ENCODE results near the gene DYRK3. TPM values are rescaled to one million over a fixed set of nuclear protein-coding genes. Genes with fewer than 3 reads are reported as not detected.
A peak's percentile ranks its signal among the peaks of the same experiment; 100 is the strongest.
"Not testable (repeated sequence)": the region's sequence is repeated elsewhere in the genome, so short reads cannot be mapped to it uniquely, and the experiment has no call there.

Gene DYRK3
- total RNA-seq, 2 experiments from 2014 or later, result 9.5 to 12.7 TPM

DNA sequence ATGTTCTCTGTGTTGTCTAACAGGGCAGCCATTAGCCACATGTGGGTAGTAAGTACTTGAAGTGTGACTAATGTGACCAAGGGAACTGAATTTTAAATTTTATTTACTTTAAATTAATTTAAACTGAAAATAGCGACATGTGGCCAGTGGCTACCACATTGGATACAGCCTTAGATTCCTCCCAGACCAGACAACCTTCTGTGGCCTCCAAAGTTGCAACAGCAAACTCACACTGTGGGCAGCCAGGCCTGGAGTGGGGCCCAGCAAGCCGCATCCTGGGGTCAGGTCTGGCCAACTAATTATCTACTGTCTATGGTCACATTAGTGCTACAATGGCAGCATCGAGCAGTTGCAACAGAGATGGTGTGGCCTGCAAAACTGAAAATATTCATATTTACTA is 34.8 kb upstream of the DYRK3 start:
- H3K27me3 Mint-ChIP-seq, result no peaks in the 10 kb centered on the region
- H3K4me1 Mint-ChIP-seq, result peaks cover 1% of the 10 kb centered on the region
- no peak overlapping the region for H3K4me3 Mint-ChIP-seq
- CTCF ChIA-PET, result interaction anchor here (1.2 to 3.1 kb wide), 3 partner anchors 12 to 65 kb away, joined by 3 to 11 read pairs (median 10); partner anchors contain the start of gene EIF2D
- no peaks in the 10 kb centered on the region for H3K9me3 Mint-ChIP-seq (ENCODE audit: low read depth)
- H3K27ac Mint-ChIP-seq, result no peak overlapping the region
- DNase-seq (no peak), ATAC-seq (no peak)
- H3K36me3 Mint-ChIP-seq, result peaks cover 25% of the 10 kb centered on the region

- Mint-ChIP-seq H3K27ac (no peak overlapping the region), H3K36me3 (peaks cover 29% of the 10 kb centered on the region), H3K4me1 (peaks cover 28% of the 10 kb centered on the region), H3K4me3 (no peak overlapping the region), H3K27me3 (no peaks in the 10 kb centered on the region), H3K9me3 (ENCODE audit: low read depth) (no peaks in the 10 kb centered on the region)
- ATAC-seq, result no peak
- DNase-seq, result peak; percentile 0
- CTCF ChIA-PET, result interaction anchor here (0.9 to 2.7 kb wide), 2 partner anchors 30 to 125 kb away, joined by 4 to 9 read pairs; partner anchors contain the start of gene DYRK3
Observed at GRCh38 chr1:206604861-206605260, 30.5 kb upstream of the DYRK3 start.

- peaks cover 31% of the 10 kb centered on the region for H3K36me3 Mint-ChIP-seq
- ATAC-seq, result no peak
- peaks cover 45% of the 10 kb centered on the region for H3K4me1 Mint-ChIP-seq
- no peak overlapping the region for H3K27ac Mint-ChIP-seq
- no peak overlapping the region for H3K4me3 Mint-ChIP-seq
- H3K27me3 Mint-ChIP-seq, result no peaks in the 10 kb centered on the region
- no peaks in the 10 kb centered on the region for H3K9me3 Mint-ChIP-seq (ENCODE audit: low read depth)
- CTCF ChIA-PET, result interaction anchor here (1.0 to 8.3 kb wide), 12 partner anchors 14 to 305 kb away, joined by 3 to 63 read pairs (median 6); no protein-coding TSS in a partner anchor
- peak; percentile 39 for DNase-seq
Observed at GRCh38 chr1:206606867-206607266, 28.5 kb upstream of the DYRK3 start.

GRCh38 chr1:206608108-206608698 is 27.1 kb upstream of the DYRK3 start:
- CTCF ChIA-PET, result interaction anchor here (0.6 to 8.3 kb wide), 14 partner anchors 13 to 119 kb away, joined by 3 to 63 read pairs (median 4); partner anchors contain the start of gene DYRK3
- Mint-ChIP-seq H3K27ac (peak overlapping the region; percentile 56), H3K4me3 (no peak overlapping the region), H3K27me3 (no peaks in the 10 kb centered on the region), H3K9me3 (ENCODE audit: low read depth) (no peaks in the 10 kb centered on the region), H3K36me3 (peaks cover 25% of the 10 kb centered on the region), H3K4me1 (peaks cover 46% of the 10 kb centered on the region)
- no peak for ATAC-seq
- DNase-seq, result peak; percentile 76

DNA sequence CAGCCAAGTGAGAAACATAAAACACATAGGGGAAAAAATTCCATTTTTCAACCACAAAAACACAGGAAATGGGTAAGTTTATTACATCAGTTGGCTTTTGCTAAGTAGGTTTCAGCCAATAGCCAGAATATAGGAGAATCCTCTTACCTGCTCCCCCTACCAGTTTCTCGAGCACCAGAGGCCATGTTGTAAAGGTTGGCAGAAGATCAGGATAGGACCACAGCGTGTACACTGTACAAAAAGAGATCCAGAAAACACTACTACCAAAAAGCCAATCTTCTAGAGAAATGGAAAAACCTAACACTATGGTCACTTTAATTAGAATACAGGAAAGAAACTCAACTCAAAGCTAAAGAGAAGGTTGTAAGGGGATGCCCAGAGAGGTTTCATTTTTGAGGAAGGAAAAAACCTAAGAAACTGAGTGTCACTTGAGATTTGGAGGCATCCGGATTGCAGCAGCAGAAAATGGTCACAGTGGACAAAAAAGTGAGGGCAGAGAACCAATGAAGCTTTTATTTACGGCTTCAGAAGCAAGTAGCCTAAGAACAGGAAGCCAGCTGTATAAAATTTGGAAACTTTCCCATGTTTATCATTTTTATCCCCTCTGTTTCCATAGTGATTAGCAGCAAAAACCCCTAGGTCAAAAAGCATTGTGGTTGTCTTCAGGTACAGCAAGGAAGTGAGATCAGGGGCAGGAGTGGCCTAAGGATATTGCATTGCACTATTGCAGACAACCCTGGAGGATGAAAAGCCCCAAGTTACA is 25.9 kb upstream of the DYRK3 start:
- no peaks in the 10 kb centered on the region for H3K9me3 Mint-ChIP-seq (ENCODE audit: low read depth)
- H3K4me1 Mint-ChIP-seq, result peaks cover 46% of the 10 kb centered on the region
- peaks cover 22% of the 10 kb centered on the region for H3K36me3 Mint-ChIP-seq
- CTCF ChIA-PET, result interaction anchor here (0.6 to 8.3 kb wide), 18 partner anchors 17 to 895 kb away, joined by 3 to 63 read pairs (median 4); partner anchors contain the start of genes DYRK3 and MAPKAPK2
- no peak for ATAC-seq
- DNase-seq, result no peak
- H3K27ac Mint-ChIP-seq, result peak overlapping the region; percentile 86
- H3K4me3 Mint-ChIP-seq, result peak overlapping the region; percentile 32
- H3K27me3 Mint-ChIP-seq, result no peaks in the 10 kb centered on the region

GRCh38 chr1:206612129-206612876 is 23.0 kb upstream of the DYRK3 start, which contains the start of gene EIF2D:
Gene EIF2D (minus strand): TSS chr1:206612465. CDS start chr1:206612342, 123 bp downstream.
- ATAC-seq, result peak; percentile 98
- Mint-ChIP-seq H3K36me3 (peaks cover 14% of the 10 kb centered on the region), H3K27ac (peak within 1 kb of the TSS; percentile 93), H3K27me3 (peaks cover 6% of the 10 kb centered on the region), H3K4me3 (peak within 1 kb of the TSS; percentile 87), H3K4me1 (peaks cover 40% of the 10 kb centered on the region), H3K9me3 (ENCODE audit: low read depth) (no peaks in the 10 kb centered on the region)
- peak; percentile 95 for DNase-seq
- CTCF ChIA-PET, result interaction anchor here (0.6 to 8.3 kb wide), 35 partner anchors 8 to 205 kb away, joined by 3 to 63 read pairs (median 7); partner anchors contain the start of genes DYRK3, IKBKE and RASSF5

GRCh38 chr1:206626396-206626795 is 8.9 kb upstream of the DYRK3 start:
- ATAC-seq; H3K4me1 Mint-ChIP-seq; H3K4me3 Mint-ChIP-seq; H3K27ac Mint-ChIP-seq; H3K9me3 Mint-ChIP-seq (ENCODE audit: low read depth); H3K36me3 Mint-ChIP-seq; DNase-seq: not testable (repeated sequence)
- CTCF ChIA-PET, result interaction anchor here (1.2 to 8.1 kb wide), 5 partner anchors 9 to 108 kb away, joined by 3 to 97 read pairs (median 7); partner anchors contain the start of genes DYRK3 and EIF2D
- H3K27me3 Mint-ChIP-seq, result peaks cover 35% of the 10 kb centered on the region

DNA sequence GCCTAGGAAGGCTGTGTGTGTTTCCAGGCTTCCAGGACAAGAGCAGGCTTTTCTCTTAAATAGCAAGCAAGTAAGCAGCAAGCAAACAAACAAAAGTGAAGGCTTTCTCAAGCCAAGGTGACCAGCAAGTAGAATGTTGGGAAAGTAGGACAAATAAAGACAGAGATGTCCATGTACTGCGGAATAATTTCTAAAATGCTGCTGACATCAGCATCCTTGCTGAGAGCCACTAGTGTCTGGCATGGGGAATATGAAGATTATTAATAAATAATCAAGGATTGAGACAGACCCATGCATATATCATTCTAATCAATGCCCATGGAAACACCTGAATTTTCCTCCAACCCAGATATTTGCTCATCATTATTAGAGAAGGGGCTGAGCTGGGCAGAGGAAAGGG is 6.4 kb upstream of the DYRK3 start:
- peaks cover 2% of the 10 kb centered on the region for H3K9me3 Mint-ChIP-seq (ENCODE audit: low read depth)
- no peaks in the 10 kb centered on the region for H3K4me1 Mint-ChIP-seq
- ATAC-seq (no peak), DNase-seq (no peak)
- CTCF ChIA-PET, result interaction anchor here (1.1 to 8.1 kb wide), 7 partner anchors 18 to 150 kb away, joined by 3 to 97 read pairs (median 3); partner anchors contain the start of gene EIF2D
- peaks cover 3% of the 10 kb centered on the region for H3K36me3 Mint-ChIP-seq
- peaks cover 45% of the 10 kb centered on the region for H3K27me3 Mint-ChIP-seq
- no peak overlapping the region for H3K27ac Mint-ChIP-seq
- no peak overlapping the region for H3K4me3 Mint-ChIP-seq

DNA sequence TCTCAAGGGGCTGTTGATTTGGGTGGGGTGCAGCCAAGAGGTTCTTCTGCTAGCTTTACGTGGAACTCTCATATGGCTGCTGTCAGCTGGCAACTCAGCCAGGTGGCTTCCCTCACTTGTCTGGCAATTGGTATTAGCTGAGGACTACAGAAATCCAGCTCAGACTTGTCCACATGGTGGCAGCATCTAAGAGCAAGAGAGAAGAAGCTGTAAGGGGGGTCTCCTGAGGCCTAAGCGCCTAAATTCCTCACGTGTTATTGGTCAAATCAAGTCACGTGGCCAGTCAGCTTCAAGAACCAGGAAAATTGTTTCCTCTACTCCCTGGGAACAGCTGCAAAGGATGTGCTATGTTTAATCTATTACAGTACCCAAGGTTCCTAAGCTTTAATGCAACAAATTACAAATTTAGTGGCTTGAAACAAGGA is 4.2 kb upstream of the DYRK3 start:
- peak; percentile 53 for DNase-seq

GRCh38 chr1:206633708-206634121 is 1.6 kb upstream of the DYRK3 start:
- no peak for ATAC-seq
- Mint-ChIP-seq H3K27ac (no peak overlapping the region), H3K36me3 (no peaks in the 10 kb centered on the region), H3K4me1 (peaks cover 30% of the 10 kb centered on the region), H3K9me3 (ENCODE audit: low read depth) (no peaks in the 10 kb centered on the region), H3K27me3 (peaks cover 26% of the 10 kb centered on the region), H3K4me3 (no peak overlapping the region)
- no peak for DNase-seq
- CTCF ChIA-PET, result interaction anchor here (0.8 to 19.9 kb wide), 14 partner anchors 12 to 349 kb away, joined by 3 to 418 read pairs (median 6); partner anchors contain the start of genes EIF2D and IKBKE

More for the DNA sequence above, 4.2 kb upstream of the DYRK3 start:
- Mint-ChIP-seq H3K4me1 (peaks cover 15% of the 10 kb centered on the region), H3K36me3 (peaks cover 1% of the 10 kb centered on the region), H3K4me3 (no peak overlapping the region), H3K9me3 (ENCODE audit: low read depth) (no peaks in the 10 kb centered on the region), H3K27ac (no peak overlapping the region), H3K27me3 (peaks cover 35% of the 10 kb centered on the region)
- no peak for ATAC-seq
- CTCF ChIA-PET, result interaction anchor here (0.6 to 8.1 kb wide), 23 partner anchors 9 to 351 kb away, joined by 3 to 97 read pairs (median 4); partner anchors contain the start of gene EIF2D

GRCh38 chr1:206634365-206635079 is 814 bp upstream of the DYRK3 start:
- DNase-seq (peak; percentile 86), ATAC-seq (no peak)
- CTCF ChIA-PET, result interaction anchor here (0.7 to 19.9 kb wide), 39 partner anchors 8 to 415 kb away, joined by 3 to 418 read pairs (median 5); partner anchors contain the start of genes EIF2D, FCMR, IKBKE and RASSF5
- no peaks in the 10 kb centered on the region for H3K36me3 Mint-ChIP-seq
- no peaks in the 10 kb centered on the region for H3K9me3 Mint-ChIP-seq (ENCODE audit: low read depth)
- H3K4me3 Mint-ChIP-seq, result peak overlapping the region; percentile 76
- peaks cover 33% of the 10 kb centered on the region for H3K4me1 Mint-ChIP-seq
- peaks cover 22% of the 10 kb centered on the region for H3K27me3 Mint-ChIP-seq
- peak overlapping the region; percentile 91 for H3K27ac Mint-ChIP-seq

DNA sequence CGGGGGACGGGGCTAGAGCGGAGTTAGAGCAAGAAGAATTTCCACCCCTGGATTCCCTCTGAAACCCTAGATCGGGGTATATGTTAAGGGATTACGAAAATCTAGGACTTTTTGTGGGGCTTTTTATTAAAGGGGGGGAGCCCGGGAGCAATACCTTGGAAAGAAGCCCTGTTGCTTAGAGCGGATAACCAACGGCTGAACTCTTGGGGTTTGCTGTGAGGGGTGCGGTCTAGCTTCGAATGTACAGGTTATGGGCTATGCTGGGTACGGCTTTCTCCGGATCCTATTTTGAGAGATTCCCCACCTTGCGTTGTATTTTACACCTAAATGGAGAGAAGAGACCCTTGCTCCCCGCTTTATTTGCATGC is 626 bp downstream of the DYRK3 start:
- peaks cover 33% of the 10 kb centered on the region for H3K4me1 Mint-ChIP-seq
- peaks cover 19% of the 10 kb centered on the region for H3K27me3 Mint-ChIP-seq
- CTCF ChIA-PET, result interaction anchor here (0.6 to 19.9 kb wide), 25 partner anchors 10 to 414 kb away, joined by 3 to 418 read pairs (median 7); partner anchors contain the start of genes EIF2D, IKBKE and RASSF5
- peak overlapping the region; percentile 57 for H3K27ac Mint-ChIP-seq
- peak; percentile 0 for ATAC-seq
- H3K9me3 Mint-ChIP-seq (ENCODE audit: low read depth), result no peaks in the 10 kb centered on the region
- DNase-seq, result peak; percentile 47
- H3K36me3 Mint-ChIP-seq, result peaks cover 5% of the 10 kb centered on the region
- H3K4me3 Mint-ChIP-seq, result peak overlapping the region; percentile 76
